GM21367 (cell line): ENCODE measurements around the gene WNT3A.

Source experiments
- ATAC-seq: cut with Tn5 transposase; IDR thresholded peaks from one replicate; pipeline ENCODE4 v1.9.1; 2021; ENCODE audit not compliant: unreplicated experiment

The WNT3A gene

DNA sequence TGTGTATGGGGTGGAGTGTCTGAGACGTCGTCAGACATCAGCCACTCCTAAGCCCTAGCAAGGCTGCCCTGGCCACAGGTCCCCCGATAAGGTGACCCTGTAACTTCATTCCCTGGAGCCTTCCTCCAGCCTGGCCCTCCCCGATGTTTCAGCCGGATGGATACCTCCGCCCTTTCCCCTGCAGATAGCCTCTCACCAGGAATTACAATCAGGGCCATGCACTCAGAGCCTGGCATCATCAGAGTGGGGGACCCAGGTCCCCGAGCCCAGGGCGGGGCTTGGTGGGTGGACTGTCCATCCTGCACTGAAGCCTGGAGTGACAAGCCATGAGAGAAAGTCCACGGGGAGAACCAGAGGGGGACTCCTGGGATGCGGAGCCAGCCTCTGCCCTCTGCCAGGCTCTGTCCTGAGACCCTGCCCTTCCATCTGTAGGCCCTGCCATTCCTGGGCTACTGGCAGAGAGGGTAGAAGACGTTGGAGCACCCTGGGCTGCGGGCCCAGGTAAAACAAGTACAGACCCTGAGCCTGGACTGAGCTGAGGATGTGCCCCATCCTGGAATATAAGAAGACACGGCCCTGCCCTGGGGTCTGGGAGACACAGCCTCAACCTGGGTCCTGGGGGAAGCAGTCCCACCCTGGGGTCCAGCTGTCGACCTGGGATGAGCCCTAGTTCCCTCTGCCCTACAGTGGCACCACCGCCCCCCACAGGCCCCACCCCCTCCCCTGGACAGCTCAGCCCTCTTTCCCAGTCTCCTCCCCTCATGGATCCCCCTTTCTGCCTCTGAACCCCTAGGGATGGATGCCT lies 58.9 kb downstream of the WNT3A start:
- ATAC-seq = no peak

- ATAC-seq = no peak
These were observed 59.6 kb downstream of the WNT3A start for GRCh38 chr1:228066416-228066815.

- no peak for ATAC-seq
These were observed 60.3 kb downstream of the WNT3A start for GRCh38 chr1:228066891-228067654.

DNA sequence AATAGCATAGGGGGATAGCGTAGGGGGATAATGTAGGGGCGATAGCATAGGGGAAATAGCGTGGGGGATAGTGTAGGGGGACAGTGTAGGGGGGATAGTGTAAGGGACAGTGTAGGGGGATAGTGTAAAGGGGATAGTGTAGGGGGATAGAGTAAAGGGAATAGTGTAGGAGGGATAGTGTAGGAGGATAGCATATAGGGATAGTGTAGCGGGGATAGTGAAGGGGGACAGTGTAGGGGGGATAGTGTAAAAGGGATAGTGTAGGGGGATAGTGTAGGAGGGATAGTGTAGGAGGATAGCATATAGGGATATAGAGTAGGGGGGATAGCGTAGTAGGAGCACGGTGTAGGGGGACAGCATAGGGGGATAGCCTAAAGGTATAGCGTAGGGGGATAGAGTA lies 61.6 kb downstream of the WNT3A start:
- no peak for ATAC-seq

DNA sequence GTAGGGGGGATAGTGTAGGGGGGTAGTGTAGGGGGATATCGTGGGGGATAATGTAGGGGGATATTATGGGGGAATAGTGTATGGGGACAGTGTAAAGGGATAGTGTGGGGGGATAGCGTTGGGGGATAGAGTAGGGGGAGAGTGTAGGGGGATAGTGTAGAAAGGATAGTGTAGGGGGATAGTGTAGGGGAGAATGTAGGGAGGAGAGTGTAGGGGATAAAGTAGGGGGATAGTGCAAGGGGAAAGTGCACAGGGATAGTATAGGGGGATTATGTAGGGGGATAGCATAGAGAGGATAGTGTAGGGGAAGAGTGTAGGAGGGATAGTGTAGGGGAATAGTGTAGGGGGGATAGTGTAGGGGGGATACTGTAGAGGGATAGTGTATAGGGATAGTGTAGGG lies 63.4 kb downstream of the WNT3A start:
- no peak for ATAC-seq

- ATAC-seq = no peak
These were observed 64.1 kb downstream of the WNT3A start for GRCh38 chr1:228070851-228071250.

GRCh38 chr1:228071839-228072657 lies 65.2 kb downstream of the WNT3A start:
- no peak for ATAC-seq

DNA sequence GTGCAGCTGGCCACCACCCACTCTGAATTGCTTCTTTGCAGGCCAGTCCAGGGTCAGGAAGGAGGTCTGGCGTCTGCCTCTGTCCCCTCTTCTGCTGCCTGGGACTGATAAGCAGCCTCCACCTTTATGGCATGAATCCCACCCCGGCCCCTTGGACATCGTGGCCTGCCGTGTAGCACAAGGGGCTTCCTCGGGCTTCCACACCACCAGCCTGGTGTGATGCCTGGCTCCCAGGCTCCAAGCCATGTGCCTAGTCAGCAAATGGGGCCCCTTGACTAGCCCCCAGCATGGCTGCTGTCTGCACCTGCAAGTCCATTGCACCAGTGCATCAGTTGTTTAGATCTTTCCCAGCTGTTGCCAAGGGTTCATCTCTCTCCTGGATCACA lies 65.9 kb downstream of the WNT3A start:
- no peak for ATAC-seq

DNA sequence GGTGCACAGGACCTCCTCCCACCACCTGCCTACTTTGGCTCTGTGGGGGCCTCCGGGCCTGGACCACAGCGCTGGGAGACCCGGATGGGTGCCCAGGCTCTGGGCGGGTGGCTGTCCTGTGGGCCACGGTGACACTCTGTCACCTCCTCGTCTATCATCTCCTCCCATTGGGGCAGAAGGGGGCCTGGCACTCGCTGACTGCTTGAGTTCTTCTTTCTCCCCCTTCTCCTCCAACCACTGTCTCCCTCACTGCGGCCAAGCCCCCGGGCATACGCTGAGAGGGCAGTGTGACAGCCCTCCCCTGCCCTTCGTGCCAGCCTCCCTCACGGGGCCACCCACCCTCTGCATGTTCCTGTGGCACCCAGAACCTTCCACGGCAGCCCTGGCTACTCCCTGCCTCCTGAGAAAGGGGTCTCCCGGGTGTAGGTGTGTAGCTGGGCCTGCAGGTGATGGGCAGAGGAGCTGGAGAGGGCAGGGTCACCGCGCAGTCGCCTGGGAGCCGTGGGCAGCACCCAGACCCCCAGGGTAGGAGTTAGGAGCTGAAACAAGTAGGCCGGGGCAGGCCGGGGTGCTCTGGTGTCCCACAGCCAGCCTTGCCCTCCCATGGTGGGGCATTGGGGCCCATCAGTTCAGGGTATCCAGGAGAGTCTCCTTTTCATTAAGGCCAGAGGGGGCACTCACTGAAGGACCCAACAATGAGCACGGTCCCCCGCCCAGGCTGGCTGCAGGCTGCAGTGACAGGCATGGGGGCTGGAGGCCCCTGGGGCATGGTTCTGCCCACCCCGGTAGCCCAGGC lies 66.5 kb downstream of the WNT3A start:
- no peak for ATAC-seq

GRCh38 chr1:228073857-228074545 lies 67.2 kb downstream of the WNT3A start:
- ATAC-seq = no peak

- ATAC-seq = no peak
These were observed 68.3 kb downstream of the WNT3A start for GRCh38 chr1:228074954-228075730.

- no peak for ATAC-seq
These were observed 69.0 kb downstream of the WNT3A start for GRCh38 chr1:228075801-228076271.

GRCh38 chr1:228076796-228077430 lies 70.1 kb downstream of the WNT3A start:
- no peak for ATAC-seq

- no peak for ATAC-seq
These were observed 71.0 kb downstream of the WNT3A start for GRCh38 chr1:228077565-228078330.

DNA sequence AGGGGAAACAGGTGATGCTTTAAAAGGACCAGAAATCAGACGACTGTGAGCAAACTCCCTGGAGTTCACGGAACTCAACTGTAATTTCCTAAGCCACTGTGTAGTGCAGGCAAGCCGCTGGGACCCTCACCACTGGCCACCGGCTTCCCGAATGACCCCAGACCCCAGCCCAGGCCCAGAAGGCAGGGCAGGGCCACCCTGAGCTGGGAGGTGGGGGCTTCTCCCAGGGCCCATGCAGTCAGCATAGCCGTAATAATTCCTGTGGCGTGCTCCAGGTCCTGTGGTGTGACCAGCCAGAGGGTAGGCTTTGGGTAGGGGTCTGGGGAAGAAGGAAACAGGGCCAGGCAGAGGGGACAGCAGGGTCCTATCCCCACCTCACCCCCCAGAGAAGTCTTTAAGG lies 72.2 kb downstream of the WNT3A start:
- ATAC-seq = no peak

GRCh38 chr1:228079601-228080263 lies 72.9 kb downstream of the WNT3A start:
- no peak for ATAC-seq

DNA sequence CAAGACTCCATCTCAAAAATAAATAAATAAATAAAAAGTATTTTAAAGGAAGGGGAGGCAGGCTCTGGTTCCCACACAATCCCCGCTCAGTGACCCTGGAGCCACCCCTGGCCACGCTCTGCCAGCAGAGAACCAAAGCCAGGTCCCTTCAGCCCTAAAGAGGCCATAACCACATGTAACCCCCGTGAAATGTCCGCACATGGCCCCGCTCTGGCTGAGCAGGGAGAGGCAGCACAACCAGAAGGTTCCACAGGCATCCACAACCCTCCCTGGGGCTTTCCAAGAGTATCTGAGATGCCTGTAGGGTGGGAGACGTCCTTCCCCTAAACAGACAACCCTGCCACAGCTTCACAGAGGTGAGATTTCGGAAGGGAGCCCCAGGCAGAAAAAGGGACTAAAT lies 74.3 kb downstream of the WNT3A start:
- ATAC-seq = no peak
